GM12875 (cell line): Measurements from ENCODE around the gene MPHOSPH8.

ENCODE experiments used
- H3K4me3 ChIP-seq: one replicate; pipeline ENCODE4 v1.5.1; 2011; ENCODE audit warnings: low read depth, low read length, control low read depth
- TF ChIP-seq, protein P1 (sequence below): IDR thresholded peaks from 2 replicates; pipeline ENCODE4 v1.5.1; 2011; ENCODE audit warnings: low read depth, mild to moderate bottlenecking, control low read depth, inconsistent platforms, low read length, moderate library complexity, borderline replicate concordance; ENCODE audit not compliant: insufficient read depth

Gene MPHOSPH8

DNA sequence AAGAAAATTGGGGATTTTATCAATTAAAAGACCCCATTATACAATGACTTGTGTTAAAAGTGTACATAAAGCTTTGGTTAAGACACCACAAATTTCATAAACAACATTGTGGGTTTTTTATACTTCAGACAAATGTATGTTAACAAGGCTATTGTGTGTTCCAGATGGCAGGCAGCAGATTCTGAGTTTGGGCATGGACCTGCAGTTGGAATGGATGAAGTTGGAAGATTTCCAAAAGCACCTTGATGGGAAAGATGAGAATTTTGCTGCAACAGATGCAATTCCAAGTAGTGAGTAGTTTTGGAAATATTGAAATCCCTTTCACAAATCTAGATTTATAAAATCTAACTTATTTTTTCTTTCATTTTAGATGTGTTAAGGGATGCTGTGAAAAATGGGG lies 25.4 kb downstream of the MPHOSPH8 start:
- TF ChIP-seq, protein P1, sequence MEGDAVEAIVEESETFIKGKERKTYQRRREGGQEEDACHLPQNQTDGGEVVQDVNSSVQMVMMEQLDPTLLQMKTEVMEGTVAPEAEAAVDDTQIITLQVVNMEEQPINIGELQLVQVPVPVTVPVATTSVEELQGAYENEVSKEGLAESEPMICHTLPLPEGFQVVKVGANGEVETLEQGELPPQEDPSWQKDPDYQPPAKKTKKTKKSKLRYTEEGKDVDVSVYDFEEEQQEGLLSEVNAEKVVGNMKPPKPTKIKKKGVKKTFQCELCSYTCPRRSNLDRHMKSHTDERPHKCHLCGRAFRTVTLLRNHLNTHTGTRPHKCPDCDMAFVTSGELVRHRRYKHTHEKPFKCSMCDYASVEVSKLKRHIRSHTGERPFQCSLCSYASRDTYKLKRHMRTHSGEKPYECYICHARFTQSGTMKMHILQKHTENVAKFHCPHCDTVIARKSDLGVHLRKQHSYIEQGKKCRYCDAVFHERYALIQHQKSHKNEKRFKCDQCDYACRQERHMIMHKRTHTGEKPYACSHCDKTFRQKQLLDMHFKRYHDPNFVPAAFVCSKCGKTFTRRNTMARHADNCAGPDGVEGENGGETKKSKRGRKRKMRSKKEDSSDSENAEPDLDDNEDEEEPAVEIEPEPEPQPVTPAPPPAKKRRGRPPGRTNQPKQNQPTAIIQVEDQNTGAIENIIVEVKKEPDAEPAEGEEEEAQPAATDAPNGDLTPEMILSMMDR = no peak
- no peak overlapping the region for H3K4me3 ChIP-seq

DNA sequence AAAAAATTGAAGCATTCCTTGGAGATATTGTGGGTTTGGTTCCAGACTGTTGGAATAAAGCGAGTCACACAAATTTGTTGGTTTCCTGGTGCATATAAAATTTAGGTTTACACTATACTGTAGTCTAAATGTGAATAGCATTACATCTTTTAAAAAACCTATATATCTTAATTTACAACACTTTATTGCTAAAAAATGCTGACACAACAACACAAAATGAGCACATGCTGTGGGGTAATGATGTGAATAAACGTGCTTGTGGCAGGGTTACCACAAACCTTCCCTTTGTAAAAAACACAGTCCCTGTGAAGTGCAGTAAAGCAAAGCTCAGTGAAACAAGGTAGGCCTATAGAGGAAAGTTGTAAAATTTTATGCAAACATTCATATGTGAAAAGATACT lies 27.7 kb downstream of the MPHOSPH8 start:
- TF ChIP-seq, protein P1 = no peak
- H3K4me3 ChIP-seq = no peak overlapping the region

DNA sequence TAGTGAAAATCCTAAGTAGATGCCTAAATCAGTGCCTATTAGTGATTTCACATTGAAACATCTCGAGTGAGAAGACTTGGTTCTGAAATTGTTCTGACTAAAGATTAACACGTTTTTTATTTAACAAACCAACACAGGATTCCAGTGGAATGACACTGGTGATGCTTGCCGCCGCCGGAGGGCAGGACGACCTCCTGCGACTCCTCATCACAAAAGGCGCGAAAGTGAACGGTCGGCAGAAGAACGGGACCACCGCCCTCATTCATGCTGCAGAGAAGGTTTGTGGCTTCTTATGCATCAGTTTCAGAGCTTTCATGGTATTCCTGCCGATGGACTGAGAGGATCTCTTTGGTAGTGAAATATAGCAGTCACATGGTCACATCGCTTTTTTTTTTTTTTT lies 28.1 kb downstream of the MPHOSPH8 start:
- H3K4me3 ChIP-seq = no peak overlapping the region
- TF ChIP-seq, protein P1 = no peak

DNA sequence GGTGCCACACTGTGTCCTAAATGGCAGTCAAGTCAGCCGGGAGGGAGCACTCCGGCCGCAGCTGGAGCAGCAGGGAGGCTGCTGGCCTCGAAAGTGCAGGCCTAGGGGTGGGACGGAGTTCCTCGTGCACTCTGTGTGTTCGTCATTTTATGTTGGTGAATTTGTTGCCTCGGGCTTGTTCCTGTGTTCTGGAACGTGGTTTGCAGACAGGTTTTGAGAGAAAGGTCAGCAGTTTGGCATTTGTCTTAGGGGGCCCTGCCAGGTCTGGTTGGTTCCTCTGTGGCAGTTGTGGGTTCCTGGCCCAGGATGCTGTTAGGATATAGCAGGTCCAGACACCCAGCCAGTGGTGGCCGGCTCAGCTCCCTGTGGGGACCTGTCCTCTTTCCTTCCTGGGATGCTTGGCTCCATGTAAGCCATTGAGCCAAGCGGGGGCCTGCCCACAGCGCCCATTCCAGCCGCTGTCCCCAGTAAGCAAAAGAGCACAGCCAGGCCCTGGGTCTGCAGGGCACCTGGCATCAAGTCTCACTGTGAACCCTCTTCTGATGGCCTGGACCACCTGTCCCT lies 30.0 kb downstream of the MPHOSPH8 start:
- TF ChIP-seq, protein P1 = no peak
- no peak overlapping the region for H3K4me3 ChIP-seq

DNA sequence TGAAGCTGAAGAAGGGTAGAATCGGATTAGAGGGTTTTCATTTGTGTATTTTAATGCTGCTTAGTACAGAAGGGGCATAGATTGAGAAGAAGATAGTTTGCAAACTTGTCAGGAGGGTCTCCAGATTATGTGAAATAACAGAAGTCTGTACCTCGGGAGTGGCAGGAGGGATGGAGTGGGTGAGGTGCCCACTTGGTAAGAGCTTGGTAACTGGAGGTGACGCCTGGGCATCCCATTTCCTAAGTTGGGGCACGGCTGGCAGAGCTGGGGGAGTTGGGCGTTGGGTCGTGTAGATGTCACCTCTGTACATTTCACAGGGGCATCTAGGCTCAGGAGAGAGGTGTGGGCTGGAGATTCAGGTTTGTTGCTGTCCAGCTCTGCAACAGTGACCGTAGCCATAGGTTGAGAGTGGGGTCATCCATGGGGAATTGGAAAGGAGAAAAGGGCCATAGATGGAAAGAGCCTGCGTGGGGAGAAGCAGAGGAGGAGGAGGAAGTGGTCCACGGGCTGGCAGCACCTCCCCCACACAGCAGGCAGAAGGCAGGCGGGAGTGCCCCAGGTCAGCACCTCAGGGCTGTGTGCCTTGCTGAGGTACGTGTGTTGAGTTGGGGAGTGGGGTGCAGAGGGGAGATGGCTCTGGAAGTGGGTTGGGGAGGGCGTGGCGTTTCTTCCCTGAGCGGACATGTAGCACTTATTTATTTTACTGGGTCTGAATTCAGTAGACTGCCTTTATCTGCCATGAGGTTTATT lies 31.2 kb downstream of the MPHOSPH8 start:
- TF ChIP-seq, protein P1 = no peak
- no peak overlapping the region for H3K4me3 ChIP-seq

DNA sequence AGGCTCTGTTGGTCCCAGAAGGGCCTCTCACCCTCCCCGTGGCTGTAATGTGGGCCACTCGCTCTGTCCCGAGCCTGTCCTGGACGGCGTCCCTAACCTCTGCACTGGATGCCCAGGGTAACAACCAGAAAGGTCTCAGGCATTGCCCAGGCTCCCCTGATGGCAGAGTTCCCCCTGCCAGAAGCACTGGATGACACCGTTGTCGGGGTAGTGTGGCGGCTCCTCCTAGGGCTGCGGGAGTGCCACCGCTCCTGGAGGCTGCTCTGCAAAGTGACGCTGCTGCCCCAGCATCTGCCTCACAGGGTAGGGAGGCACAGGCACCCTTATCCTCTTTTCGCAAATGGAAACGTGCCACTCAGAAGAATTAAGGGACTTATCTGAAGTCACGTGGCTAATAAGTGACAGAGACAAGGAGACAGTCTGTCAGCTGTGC lies 32.0 kb downstream of the MPHOSPH8 start:
- TF ChIP-seq, protein P1 = no peak
- H3K4me3 ChIP-seq = no peak overlapping the region

DNA sequence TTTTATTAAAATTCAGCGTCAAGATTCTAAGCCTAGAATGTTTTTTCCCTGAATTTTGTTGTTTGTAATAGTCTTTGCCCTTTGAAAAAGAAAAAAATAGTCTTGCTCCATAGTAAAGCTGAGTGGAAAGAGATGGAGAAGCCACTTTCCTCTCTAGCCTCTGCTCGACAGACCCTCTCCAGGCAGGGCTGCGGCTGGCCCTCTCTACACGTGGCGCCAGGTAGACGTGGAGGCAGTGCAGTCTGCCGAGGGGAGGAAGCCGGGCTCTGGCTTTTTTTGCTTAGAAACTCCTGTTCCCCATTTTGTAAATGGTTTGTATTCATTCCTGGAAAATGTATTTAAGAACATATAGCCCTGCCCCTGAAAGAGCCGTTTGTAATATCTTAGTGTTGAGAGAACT lies 35.3 kb downstream of the MPHOSPH8 start:
- TF ChIP-seq, protein P1 = no peak

More for the DNA sequence above, 35.3 kb downstream of the MPHOSPH8 start:
- no peak overlapping the region for H3K4me3 ChIP-seq
